GM23248 (cell line): ENCODE data around the gene HIPK2.

Experiments
- EZH2 ChIP-seq: fragments of 200-600 bp; sonication (generic); IDR thresholded peaks from 2 replicates; pipeline ENCODE4 v1.6.1; 2018; ENCODE audit warnings: antibody characterized with exemption, mild to moderate bottlenecking; ENCODE audit not compliant: insufficient read depth, poor library complexity, severe bottlenecking
- EZH2phosphoT487 ChIP-seq: fragments of 200-600 bp; sonication (generic); IDR thresholded peaks from 2 replicates; pipeline ENCODE4 v1.6.1; 2018; ENCODE audit warnings: antibody characterized with exemption, moderate library complexity, mild to moderate bottlenecking, low read depth; ENCODE audit not compliant: insufficient read depth

GRCh38 chr7:139582671-139583155 is 195.1 kb downstream of the HIPK2 start:
- TF ChIP-seq EZH2 (no peak), EZH2phosphoT487 (no peak)
